Measurements from ENCODE around the gene GCG.

GCG gene

DNA sequence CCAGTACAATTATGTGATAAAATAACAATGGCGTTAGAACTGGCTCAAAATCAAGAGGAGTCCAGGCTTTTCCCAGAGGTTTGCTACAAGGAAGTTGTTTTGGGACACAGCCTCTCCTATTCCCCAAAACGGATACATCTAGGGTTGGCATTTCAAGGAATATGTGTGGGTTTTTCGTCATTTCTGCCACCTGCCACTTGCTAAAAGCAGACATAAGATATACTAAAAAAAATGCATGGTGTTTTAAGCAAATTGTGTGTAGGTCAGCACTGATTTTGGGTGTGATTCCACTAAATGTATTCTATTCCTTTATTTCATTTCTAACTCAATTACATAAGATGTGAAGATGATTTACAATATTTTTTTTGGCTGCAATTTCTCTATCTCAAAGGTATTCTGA is 36.4 kb upstream of the GCG start:
- Histone ChIP-seq H3K36me3 (no peaks in the 10 kb centered on the region), H3K27me3 (no peaks in the 10 kb centered on the region), H3K4me3 (ENCODE audit: low read depth, low read length) (no peak overlapping the region), H3K4me1 (no peaks in the 10 kb centered on the region), H3K9me3 (no peaks in the 10 kb centered on the region)
- no peak for TF ChIP-seq CTCF (IDR thresholded peaks at IDR 0.05; ENCODE audit: low read depth, low read length)
- no peak for DNase-seq

- no peaks in the 10 kb centered on the region for H3K27me3 ChIP-seq
- no peak for DNase-seq
- no peak for TF ChIP-seq CTCF (IDR thresholded peaks at IDR 0.05; ENCODE audit: low read depth, low read length)
- H3K36me3 ChIP-seq, result no peaks in the 10 kb centered on the region
- no peaks in the 10 kb centered on the region for H3K4me1 ChIP-seq
- H3K9me3 ChIP-seq, result no peaks in the 10 kb centered on the region
- H3K4me3 ChIP-seq (ENCODE audit: low read depth, low read length), result no peak overlapping the region
Measured at GRCh38 chr2:162185541-162186232, 33.6 kb upstream of the GCG start.

DNA sequence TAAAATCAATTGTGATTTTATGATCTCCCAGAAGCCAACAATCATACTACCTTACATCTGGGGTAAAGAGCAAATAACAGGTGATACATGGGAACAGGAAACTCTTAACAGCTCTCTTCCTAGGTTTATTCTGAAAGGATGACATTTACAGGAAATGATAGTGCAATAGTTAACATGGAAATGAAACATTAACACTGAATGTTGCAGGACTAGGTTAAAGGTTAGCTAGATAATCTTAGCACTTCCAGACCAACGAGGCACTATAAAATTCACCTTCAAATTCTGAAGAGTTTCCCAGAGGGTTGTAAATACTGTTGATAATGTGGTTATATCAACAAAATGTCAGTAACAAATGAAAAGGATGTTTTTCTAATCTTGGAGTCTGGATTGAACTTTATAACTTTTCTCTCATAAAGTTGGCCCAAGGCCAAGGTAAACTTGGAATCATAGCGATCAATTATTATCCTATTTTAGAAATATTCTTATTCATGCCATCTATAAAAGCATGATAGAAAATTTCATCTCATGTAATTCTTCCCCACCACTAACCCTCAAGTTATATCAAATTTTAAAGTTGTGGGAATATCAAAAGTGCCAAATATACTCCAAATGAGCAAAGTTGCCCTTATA is 32.9 kb upstream of the GCG start:
- no peaks in the 10 kb centered on the region for H3K36me3 ChIP-seq
- H3K4me1 ChIP-seq, result no peaks in the 10 kb centered on the region
- no peak for TF ChIP-seq CTCF (IDR thresholded peaks at IDR 0.05; ENCODE audit: low read depth, low read length)
- H3K4me3 ChIP-seq (ENCODE audit: low read depth, low read length), result no peak overlapping the region
- no peaks in the 10 kb centered on the region for H3K9me3 ChIP-seq
- H3K27me3 ChIP-seq, result no peaks in the 10 kb centered on the region
- no peak for DNase-seq

DNA sequence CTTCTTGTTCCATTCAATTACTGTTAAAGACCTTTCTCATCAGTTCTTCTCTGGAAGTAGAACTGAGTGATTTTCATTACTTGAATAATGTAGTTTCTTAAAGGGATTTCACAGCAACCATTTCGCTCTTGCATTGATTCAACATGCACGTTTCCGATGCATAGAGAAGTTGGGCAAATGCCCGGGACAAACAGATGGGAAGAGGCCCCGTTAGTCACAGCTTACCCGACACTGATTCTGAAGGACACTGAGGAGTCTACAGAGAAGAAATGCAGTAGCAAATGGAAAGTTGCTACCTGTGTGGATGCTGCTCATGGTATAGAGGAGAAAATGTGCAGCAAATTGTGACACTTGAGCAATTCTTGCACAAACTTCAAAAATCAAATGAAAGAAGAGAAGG is 32.3 kb upstream of the GCG start:
- no peak for DNase-seq
- H3K4me3 ChIP-seq (ENCODE audit: low read depth, low read length), result no peak overlapping the region
- no peaks in the 10 kb centered on the region for H3K9me3 ChIP-seq
- H3K36me3 ChIP-seq, result no peaks in the 10 kb centered on the region
- no peaks in the 10 kb centered on the region for H3K4me1 ChIP-seq
- no peak for TF ChIP-seq CTCF (IDR thresholded peaks at IDR 0.05; ENCODE audit: low read depth, low read length)
- H3K27me3 ChIP-seq, result no peaks in the 10 kb centered on the region

GRCh38 chr2:162182395-162182794 is 30.3 kb upstream of the GCG start:
- no peaks in the 10 kb centered on the region for H3K9me3 ChIP-seq
- no peak for TF ChIP-seq CTCF (IDR thresholded peaks at IDR 0.05; ENCODE audit: low read depth, low read length)
- no peaks in the 10 kb centered on the region for H3K27me3 ChIP-seq
- H3K4me1 ChIP-seq, result no peaks in the 10 kb centered on the region
- no peak for DNase-seq
- H3K4me3 ChIP-seq (ENCODE audit: low read depth, low read length), result no peak overlapping the region
- H3K36me3 ChIP-seq, result no peaks in the 10 kb centered on the region

DNA sequence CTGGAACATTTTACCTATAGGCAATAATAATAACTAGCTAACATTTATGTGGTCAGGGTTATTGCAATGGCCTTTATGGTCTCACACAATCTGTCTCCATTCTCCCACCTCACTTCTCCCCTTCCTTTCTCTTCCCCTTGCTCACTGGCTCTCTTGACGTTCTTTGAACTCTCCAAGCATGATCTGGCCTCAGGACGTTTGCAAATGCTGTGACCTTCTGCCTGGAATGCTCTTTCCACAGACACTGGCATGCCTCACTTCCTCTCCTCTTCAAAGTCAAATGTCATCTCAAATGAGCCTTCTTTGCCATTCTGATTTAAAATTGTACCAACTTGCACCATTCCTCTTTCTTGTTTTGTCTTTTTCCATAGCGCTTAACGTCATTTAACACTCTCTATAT is 25.3 kb upstream of the GCG start:
- no peak for DNase-seq
- no peaks in the 10 kb centered on the region for H3K9me3 ChIP-seq
- H3K36me3 ChIP-seq, result no peaks in the 10 kb centered on the region
- no peak overlapping the region for H3K4me3 ChIP-seq (ENCODE audit: low read depth, low read length)
- H3K27me3 ChIP-seq, result no peaks in the 10 kb centered on the region
- no peaks in the 10 kb centered on the region for H3K4me1 ChIP-seq
- no peak for TF ChIP-seq CTCF (IDR thresholded peaks at IDR 0.05; ENCODE audit: low read depth, low read length)
